ENCODE results near the gene ASPSCR1. TPM values are rescaled to one million over a fixed set of nuclear protein-coding genes. Genes with fewer than 3 reads are reported as not detected.

ASPSCR1 gene
- total and polyA plus RNA-seq, 2 of the 13 experiments (the other 11 are each of a cell fraction or from before 2014, with no cell fraction given), result 274 to 314 TPM

- TF ChIP-seq CEBPZ (IDR thresholded peaks at IDR 0.05; ENCODE audit: low read length) (no peak), ZNF333 (CRISPR knock-in tag; IDR thresholded peaks at IDR 0.05; ENCODE audit: borderline replicate concordance) (no peak; the same call in 1 of the 2 replicates), ZNF207 (IDR thresholded peaks at IDR 0.05; ENCODE audit: borderline replicate concordance) (no peak), ZNF878 (CRISPR knock-in tag; IDR thresholded peaks at IDR 0.05) (peak; percentile 55; the same call in 1 of the 2 replicates), ZNF781 (CRISPR knock-in tag; IDR thresholded peaks at IDR 0.05; ENCODE audit: borderline replicate concordance, not compliant biosample characterization) (no peak), CHD4 (IDR thresholded peaks at IDR 0.05; ENCODE audit: borderline replicate concordance, low read length) (no peak), USF2 (IDR thresholded peaks at IDR 0.05; ENCODE audit: low read depth, low read length) (no peak; the same call in 1 of the 2 replicates), USF2 (CRISPR knock-in tag; IDR thresholded peaks at IDR 0.05; ENCODE audit: borderline replicate concordance) (peak; percentile 29; the same call in 1 of the 2 replicates), ZNF704 (CRISPR knock-in tag; IDR thresholded peaks at IDR 0.05; ENCODE audit: borderline replicate concordance) (peak; percentile 79; the same call in 1 of the 2 replicates), ZBTB21 (CRISPR knock-in tag; IDR thresholded peaks at IDR 0.05) (no peak), HMG20A (CRISPR knock-in tag; IDR thresholded peaks at IDR 0.05; ENCODE audit: borderline replicate concordance) (peak; percentile 69), PHB2 (IDR thresholded peaks at IDR 0.05; ENCODE audit: partially characterized antibody) (no peak), HIC2 (CRISPR knock-in tag; IDR thresholded peaks at IDR 0.05; ENCODE audit: low read depth) (peak; percentile 99), CENPBD1 (CRISPR knock-in tag; IDR thresholded peaks at IDR 0.05; ENCODE audit: borderline replicate concordance, low read depth) (no peak), ZNF567 (CRISPR knock-in tag; IDR thresholded peaks at IDR 0.05; ENCODE audit: borderline replicate concordance) (no peak), SALL2 (CRISPR knock-in tag; IDR thresholded peaks at IDR 0.05) (peak; percentile 43; the same call in 1 of the 2 replicates), ZNF251 (CRISPR knock-in tag; IDR thresholded peaks at IDR 0.05) (no peak), SMYD3 (CRISPR knock-in tag; IDR thresholded peaks at IDR 0.05) (peak; percentile 85; the same call in 1 of the 2 replicates), KLF12 (CRISPR knock-in tag; IDR thresholded peaks at IDR 0.05; ENCODE audit: borderline replicate concordance) (no peak; the same call in 1 of the 2 replicates)
These were observed 10.8 kb upstream of the ASPSCR1 start (continued) for GRCh38 chr17:81966343-81967243.
